Measurements from ENCODE around the gene ZNF23.

Gene ZNF23

DNA sequence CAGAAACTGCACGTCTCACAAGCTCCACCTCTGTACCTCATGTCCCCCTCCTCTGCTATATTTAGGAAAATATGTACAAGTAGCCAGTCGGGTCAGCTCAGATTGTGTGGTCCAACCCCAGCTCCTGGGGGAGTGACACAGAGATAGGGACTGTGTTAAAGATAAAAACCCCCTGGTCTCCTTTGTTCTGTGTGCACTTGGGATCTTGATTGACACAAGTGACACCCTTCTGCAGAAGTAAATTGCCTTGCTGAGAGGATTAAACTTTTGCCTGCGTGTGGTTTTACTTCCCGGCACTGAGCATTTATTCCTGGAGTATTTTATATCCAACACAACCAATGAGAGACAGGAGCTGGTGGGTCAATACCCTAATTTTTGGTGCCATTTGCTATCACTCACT is 57.7 kb downstream of the ZNF23 start:
- H3K4me1 Mint-ChIP-seq (ENCODE audit: low read depth) = no peaks in the 10 kb centered on the region
- H3K4me3 Mint-ChIP-seq = no peak overlapping the region
- H3K9me3 Mint-ChIP-seq = no peaks in the 10 kb centered on the region
- H3K27ac Mint-ChIP-seq = no peak overlapping the region
- H3K36me3 Mint-ChIP-seq (ENCODE audit: low read depth) = no peaks in the 10 kb centered on the region
- peaks cover 27% of the 10 kb centered on the region for H3K27me3 Mint-ChIP-seq

DNA sequence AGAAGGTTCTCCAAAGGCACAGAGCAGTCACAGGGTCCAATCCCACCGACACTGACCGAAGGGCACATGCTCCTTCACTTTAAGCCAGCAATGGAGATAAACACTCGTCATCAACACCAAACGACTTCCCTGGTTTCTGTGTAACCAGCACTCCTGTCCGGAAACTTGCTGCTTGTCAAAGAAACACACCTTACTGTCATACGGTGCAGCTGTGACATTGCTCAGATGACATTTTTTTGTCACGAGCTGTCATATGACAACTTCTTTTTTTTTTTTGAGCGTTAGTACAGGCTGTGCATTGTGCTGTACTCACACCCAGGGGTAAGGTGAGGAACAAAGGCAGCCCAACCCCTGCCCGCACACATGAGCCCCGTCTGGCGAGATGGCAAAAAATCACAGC is 59.4 kb downstream of the ZNF23 start:
- Mint-ChIP-seq H3K9me3 (no peaks in the 10 kb centered on the region), H3K27ac (no peak overlapping the region), H3K36me3 (ENCODE audit: low read depth) (no peaks in the 10 kb centered on the region), H3K27me3 (peaks cover 21% of the 10 kb centered on the region), H3K4me3 (no peak overlapping the region), H3K4me1 (ENCODE audit: low read depth) (no peaks in the 10 kb centered on the region)

DNA sequence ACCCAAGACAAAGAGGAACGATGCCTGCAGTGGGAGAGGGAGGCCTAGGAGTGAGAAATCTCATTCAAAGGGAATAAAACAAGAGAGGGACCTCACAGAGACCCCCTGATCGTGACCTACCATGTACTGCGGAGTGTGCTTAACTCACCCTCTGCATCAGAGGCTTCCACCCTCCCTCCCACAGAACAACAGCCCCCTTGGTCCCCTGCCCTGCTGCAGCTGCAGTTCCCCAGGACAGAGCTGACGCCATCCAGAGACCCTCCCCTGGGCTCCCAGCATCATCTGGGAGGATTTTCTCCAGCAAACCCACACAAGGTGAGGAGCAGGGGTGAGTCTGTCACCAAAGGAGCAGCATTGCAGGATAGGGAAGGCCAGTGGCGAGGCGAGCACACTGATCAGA is 60.0 kb downstream of the ZNF23 start:
- peaks cover 23% of the 10 kb centered on the region for H3K27me3 Mint-ChIP-seq
- no peaks in the 10 kb centered on the region for H3K4me1 Mint-ChIP-seq (ENCODE audit: low read depth)
- no peak overlapping the region for H3K27ac Mint-ChIP-seq
- no peaks in the 10 kb centered on the region for H3K9me3 Mint-ChIP-seq
- no peaks in the 10 kb centered on the region for H3K36me3 Mint-ChIP-seq (ENCODE audit: low read depth)
- no peak overlapping the region for H3K4me3 Mint-ChIP-seq

DNA sequence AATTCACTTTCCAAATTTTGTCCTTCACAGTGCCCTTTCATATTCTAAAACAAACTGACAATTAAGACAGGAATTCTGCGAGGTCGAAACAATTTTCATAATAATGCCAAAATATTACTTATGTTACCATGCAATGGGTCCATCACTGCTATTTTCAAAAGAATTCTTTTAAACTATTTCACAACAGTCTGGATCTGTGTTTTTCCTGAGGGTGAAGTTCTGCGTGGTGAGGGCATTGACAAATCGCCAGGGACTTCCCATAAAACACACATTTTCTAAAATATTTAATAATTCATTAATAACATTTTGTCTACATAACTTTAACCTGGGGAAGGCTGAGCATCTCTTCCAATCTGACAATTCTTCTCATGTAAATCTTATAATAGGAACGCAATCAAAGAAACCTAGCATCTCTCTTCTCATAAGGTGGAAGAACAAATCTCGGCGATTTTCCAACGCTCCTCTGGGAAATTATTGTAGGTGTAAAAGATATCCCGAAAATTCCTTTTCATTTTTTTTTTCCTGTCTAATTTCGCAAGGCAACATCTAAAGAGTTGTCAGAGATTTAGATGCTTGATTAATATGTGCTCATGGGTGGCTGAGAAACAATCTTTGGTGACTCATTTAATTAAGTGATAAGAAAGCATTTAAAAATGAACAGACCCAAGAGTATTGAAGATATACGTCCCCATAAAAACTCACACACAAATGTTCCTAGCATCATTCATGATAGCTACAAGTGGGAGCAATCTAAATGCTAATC is 62.1 kb downstream of the ZNF23 start:
- Mint-ChIP-seq H3K36me3 (ENCODE audit: low read depth) (no peaks in the 10 kb centered on the region), H3K4me3 (no peak overlapping the region), H3K27me3 (peaks cover 20% of the 10 kb centered on the region), H3K4me1 (ENCODE audit: low read depth) (no peaks in the 10 kb centered on the region), H3K9me3 (no peaks in the 10 kb centered on the region), H3K27ac (no peak overlapping the region)
